GM13977 (cell line): ENCODE results near the gene FMNL2.

Source experiments
- DNase-seq: peaks from one replicate; pipeline ENCODE4 v3.0.0; 2012; ENCODE audit warnings: low spot score
- CTCF ChIP-seq: IDR thresholded peaks from 2 replicates; pipeline ENCODE4 v1.5.1; 2012; ENCODE audit warnings: mild to moderate bottlenecking, control low read depth; ENCODE audit not compliant: insufficient read depth; ENCODE audit errors: extremely low read depth, missing control alignments
- in situ Hi-C: fragments of 300-500 bp; cut with MboI; formaldehyde crosslinking; loops from one replicate; pipeline ENCODE4 v1.12.0; 2022; ENCODE audit warnings: low sequenced_read_pairs, low pct_unique_long_range_greater_than_20kb, mixed read lengths, inconsistent platforms; ENCODE audit not compliant: unreplicated experiment

FMNL2 gene

DNA sequence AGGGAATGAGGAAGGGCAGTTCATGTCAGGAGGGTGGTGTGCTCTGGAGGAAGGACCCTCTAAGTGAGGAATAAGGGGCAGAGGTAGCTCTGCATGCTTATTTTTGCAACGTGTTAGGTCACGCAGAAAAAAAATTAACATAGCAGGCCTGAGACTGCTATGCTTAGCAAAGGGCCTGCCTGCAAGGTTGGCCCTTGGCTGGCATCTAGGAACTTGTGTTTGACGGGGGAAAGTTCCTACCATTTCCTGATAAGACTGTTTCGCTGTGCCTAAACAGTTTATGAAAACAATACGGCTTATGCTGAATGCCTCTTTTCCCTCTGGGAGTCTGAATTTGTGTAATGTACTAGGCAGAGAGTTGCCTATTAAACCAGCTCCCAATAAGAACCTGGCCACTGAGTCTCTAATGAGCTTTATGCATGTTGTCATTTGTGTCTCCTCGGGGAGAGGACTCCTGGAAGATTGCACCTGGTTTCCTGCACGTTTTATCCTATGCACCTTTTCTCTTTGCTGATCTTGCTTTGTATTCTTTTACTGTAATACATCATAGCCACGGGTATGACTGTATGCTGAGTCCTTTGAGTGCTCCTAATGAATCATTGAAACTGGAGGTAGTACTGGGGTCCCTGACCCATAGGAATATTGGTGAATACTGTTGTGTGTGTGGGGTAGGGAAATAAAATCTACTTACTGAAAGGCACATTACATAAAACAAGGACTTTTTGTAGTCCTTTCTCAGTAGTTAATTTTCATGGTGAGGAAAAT is 213.3 kb downstream of the FMNL2 start:
- DNase-seq = no peak
- in situ Hi-C loops = no loop called here
- no peak for TF ChIP-seq CTCF

- no peak for DNase-seq
- in situ Hi-C loops = no loop called here
- TF ChIP-seq CTCF = no peak
Observed at GRCh38 chr2:152548996-152549395, 214.0 kb downstream of the FMNL2 start.

DNA sequence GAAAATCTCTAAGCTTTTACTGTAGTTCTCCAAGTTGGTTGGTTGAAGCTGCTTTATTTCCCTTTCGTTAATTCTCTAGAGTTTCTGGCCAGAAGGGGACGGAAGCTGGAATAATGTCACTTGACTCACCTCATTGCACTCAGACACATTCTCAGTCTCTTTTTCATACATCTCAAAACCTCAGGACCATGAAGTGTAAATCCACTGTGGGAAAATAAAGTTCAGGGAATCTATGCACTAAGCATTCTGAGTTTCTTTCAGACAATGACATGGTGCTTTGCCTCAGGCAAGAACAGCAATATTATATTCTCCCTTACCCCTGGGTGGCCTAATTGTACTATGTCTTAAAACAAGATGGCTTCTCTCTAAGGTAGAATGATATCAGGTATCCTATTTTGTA is 214.4 kb downstream of the FMNL2 start:
- no peak for DNase-seq
- no peak for TF ChIP-seq CTCF
- in situ Hi-C loops = no loop called here

DNA sequence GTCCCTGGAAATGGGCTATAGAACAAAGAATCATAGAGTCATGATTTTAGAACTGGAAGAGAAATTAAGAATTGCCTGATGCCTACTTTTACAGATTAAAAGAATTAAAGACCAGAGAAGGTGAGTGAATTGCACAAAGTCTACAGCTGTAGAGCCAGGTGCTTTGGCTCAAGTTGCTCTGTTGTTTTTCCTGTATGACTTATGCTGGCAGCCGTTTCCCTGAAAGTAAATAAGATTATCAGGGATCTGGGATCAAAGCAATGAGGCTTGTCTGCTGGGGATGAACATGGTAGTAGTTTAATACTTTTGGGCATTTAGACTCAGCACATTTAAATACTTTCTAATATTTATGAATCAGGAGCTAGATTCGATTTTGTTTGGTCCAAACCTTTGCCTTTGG is 215.4 kb downstream of the FMNL2 start:
- TF ChIP-seq CTCF = no peak
- in situ Hi-C loops = no loop called here
- DNase-seq = no peak

GRCh38 chr2:152552888-152553287 is 217.9 kb downstream of the FMNL2 start:
- TF ChIP-seq CTCF = no peak
- in situ Hi-C loops = no loop called here
- DNase-seq = no peak

GRCh38 chr2:152553518-152553917 is 218.5 kb downstream of the FMNL2 start:
- no peak for TF ChIP-seq CTCF
- no peak for DNase-seq
- in situ Hi-C loops = no loop called here

GRCh38 chr2:152555048-152555447 is 220.1 kb downstream of the FMNL2 start:
- peak; percentile 7 for TF ChIP-seq CTCF
- no peak for DNase-seq
- in situ Hi-C loops = no loop called here
